WTC11 (cell line): ENCODE results near the gene LYPD1.

ENCODE experiments used
- ATF2 ChIP-seq: sonication (generic); formaldehyde crosslinking; IDR thresholded peaks from 2 replicates; pipeline ENCODE4 v1.8.1; 2022; ENCODE audit warnings: low read depth, missing genetic modification reagents, borderline replicate concordance
- E2F4 ChIP-seq: sonication (generic); formaldehyde crosslinking; IDR thresholded peaks from 2 replicates; pipeline ENCODE4 v1.8.1; 2022; ENCODE audit warnings: low read depth, mild to moderate bottlenecking, moderate library complexity, missing genetic modification reagents, borderline replicate concordance
- ESRRA ChIP-seq: sonication (generic); formaldehyde crosslinking; IDR thresholded peaks from 2 replicates; pipeline ENCODE4 v1.8.1; 2022; ENCODE audit warnings: mild to moderate bottlenecking, missing genetic modification reagents, borderline replicate concordance
- ETV6 ChIP-seq: sonication (generic); formaldehyde crosslinking; IDR thresholded peaks from 2 replicates; pipeline ENCODE4 v1.8.1; 2022; ENCODE audit warnings: mild to moderate bottlenecking, missing genetic modification reagents
- FOXK1 ChIP-seq: sonication (generic); formaldehyde crosslinking; IDR thresholded peaks from 2 replicates; pipeline ENCODE4 v1.8.0; 2022; ENCODE audit warnings: mild to moderate bottlenecking, moderate library complexity, missing genetic modification reagents
- FOXP4 ChIP-seq: sonication (generic); formaldehyde crosslinking; IDR thresholded peaks from 2 replicates; pipeline ENCODE4 v1.8.0; 2022; ENCODE audit warnings: mild to moderate bottlenecking, missing genetic modification reagents
- IRF2 ChIP-seq: sonication (generic); formaldehyde crosslinking; IDR thresholded peaks from 2 replicates; pipeline ENCODE4 v1.8.0; 2022; ENCODE audit warnings: low read depth, missing genetic modification reagents, borderline replicate concordance
- NFYB ChIP-seq: sonication (generic); formaldehyde crosslinking; conservative IDR thresholded peaks from 2 replicates; pipeline ENCODE4 v1.8.0; 2022; ENCODE audit warnings: low read depth, missing genetic modification reagents
- OVOL2 ChIP-seq: fragments of 250-450 bp; sonication (Bioruptor Pico); IDR thresholded peaks from 2 replicates; pipeline ENCODE4 v1.9.0; 2021; ENCODE audit warnings: mild to moderate bottlenecking, borderline replicate concordance
- TP53 ChIP-seq: sonication (generic); formaldehyde crosslinking; IDR thresholded peaks from 2 replicates; pipeline ENCODE4 v1.8.1; 2023; ENCODE audit warnings: mild to moderate bottlenecking, missing genetic modification reagents
- TF ChIP-seq, protein P1 (sequence below): fragments of 200-600 bp; IDR thresholded peaks from 2 replicates; pipeline ENCODE4 v1.8.0; 2022; ENCODE audit warnings: antibody characterized with exemption
- TF ChIP-seq, protein P2 (sequence below): sonication (generic); formaldehyde crosslinking; conservative IDR thresholded peaks from 2 replicates; pipeline ENCODE4 v1.8.1; 2022; ENCODE audit warnings: mild to moderate bottlenecking, missing genetic modification reagents
- TF ChIP-seq, protein P3 (sequence below): sonication (generic); formaldehyde crosslinking; IDR thresholded peaks from 2 replicates; pipeline ENCODE4 v1.8.1; 2023; ENCODE audit warnings: mild to moderate bottlenecking, missing genetic modification reagents, borderline replicate concordance
- TF ChIP-seq, protein P4 (sequence below): sonication (generic); formaldehyde crosslinking; IDR thresholded peaks from 2 replicates; pipeline ENCODE4 v1.8.1; 2023; ENCODE audit warnings: mild to moderate bottlenecking, missing genetic modification reagents, moderate library complexity

GRCh38 chr2:132678483-132678882 is 8.5 kb upstream of the LYPD1 start:
- TF ChIP-seq ATF2 (CRISPR knock-in tag) (no peak), FOXK1 (CRISPR knock-in tag) (no peak), IRF2 (no peak), ESRRA (CRISPR knock-in tag) (no peak), ETV6 (CRISPR knock-in tag) (no peak), FOXP4 (CRISPR knock-in tag) (no peak), NFYB (no peak), E2F4 (CRISPR knock-in tag) (no peak), TP53 (CRISPR knock-in tag) (no peak), OVOL2 (CRISPR knock-in tag) (no peak)
- TF ChIP-seq, protein P1, sequence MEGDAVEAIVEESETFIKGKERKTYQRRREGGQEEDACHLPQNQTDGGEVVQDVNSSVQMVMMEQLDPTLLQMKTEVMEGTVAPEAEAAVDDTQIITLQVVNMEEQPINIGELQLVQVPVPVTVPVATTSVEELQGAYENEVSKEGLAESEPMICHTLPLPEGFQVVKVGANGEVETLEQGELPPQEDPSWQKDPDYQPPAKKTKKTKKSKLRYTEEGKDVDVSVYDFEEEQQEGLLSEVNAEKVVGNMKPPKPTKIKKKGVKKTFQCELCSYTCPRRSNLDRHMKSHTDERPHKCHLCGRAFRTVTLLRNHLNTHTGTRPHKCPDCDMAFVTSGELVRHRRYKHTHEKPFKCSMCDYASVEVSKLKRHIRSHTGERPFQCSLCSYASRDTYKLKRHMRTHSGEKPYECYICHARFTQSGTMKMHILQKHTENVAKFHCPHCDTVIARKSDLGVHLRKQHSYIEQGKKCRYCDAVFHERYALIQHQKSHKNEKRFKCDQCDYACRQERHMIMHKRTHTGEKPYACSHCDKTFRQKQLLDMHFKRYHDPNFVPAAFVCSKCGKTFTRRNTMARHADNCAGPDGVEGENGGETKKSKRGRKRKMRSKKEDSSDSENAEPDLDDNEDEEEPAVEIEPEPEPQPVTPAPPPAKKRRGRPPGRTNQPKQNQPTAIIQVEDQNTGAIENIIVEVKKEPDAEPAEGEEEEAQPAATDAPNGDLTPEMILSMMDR: no peak
- TF ChIP-seq, protein P2, sequence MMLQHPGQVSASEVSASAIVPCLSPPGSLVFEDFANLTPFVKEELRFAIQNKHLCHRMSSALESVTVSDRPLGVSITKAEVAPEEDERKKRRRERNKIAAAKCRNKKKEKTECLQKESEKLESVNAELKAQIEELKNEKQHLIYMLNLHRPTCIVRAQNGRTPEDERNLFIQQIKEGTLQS: no peak
- TF ChIP-seq, protein P3, sequence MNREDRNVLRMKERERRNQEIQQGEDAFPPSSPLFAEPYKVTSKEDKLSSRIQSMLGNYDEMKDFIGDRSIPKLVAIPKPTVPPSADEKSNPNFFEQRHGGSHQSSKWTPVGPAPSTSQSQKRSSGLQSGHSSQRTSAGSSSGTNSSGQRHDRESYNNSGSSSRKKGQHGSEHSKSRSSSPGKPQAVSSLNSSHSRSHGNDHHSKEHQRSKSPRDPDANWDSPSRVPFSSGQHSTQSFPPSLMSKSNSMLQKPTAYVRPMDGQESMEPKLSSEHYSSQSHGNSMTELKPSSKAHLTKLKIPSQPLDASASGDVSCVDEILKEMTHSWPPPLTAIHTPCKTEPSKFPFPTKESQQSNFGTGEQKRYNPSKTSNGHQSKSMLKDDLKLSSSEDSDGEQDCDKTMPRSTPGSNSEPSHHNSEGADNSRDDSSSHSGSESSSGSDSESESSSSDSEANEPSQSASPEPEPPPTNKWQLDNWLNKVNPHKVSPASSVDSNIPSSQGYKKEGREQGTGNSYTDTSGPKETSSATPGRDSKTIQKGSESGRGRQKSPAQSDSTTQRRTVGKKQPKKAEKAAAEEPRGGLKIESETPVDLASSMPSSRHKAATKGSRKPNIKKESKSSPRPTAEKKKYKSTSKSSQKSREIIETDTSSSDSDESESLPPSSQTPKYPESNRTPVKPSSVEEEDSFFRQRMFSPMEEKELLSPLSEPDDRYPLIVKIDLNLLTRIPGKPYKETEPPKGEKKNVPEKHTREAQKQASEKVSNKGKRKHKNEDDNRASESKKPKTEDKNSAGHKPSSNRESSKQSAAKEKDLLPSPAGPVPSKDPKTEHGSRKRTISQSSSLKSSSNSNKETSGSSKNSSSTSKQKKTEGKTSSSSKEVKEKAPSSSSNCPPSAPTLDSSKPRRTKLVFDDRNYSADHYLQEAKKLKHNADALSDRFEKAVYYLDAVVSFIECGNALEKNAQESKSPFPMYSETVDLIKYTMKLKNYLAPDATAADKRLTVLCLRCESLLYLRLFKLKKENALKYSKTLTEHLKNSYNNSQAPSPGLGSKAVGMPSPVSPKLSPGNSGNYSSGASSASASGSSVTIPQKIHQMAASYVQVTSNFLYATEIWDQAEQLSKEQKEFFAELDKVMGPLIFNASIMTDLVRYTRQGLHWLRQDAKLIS: no peak
- TF ChIP-seq, protein P4, sequence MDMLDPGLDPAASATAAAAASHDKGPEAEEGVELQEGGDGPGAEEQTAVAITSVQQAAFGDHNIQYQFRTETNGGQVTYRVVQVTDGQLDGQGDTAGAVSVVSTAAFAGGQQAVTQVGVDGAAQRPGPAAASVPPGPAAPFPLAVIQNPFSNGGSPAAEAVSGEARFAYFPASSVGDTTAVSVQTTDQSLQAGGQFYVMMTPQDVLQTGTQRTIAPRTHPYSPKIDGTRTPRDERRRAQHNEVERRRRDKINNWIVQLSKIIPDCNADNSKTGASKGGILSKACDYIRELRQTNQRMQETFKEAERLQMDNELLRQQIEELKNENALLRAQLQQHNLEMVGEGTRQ: no peak
